Breast epithelium (tissue), 4 donors: ENCODE results near the gene PROX2. TPM values are rescaled to one million over a fixed set of nuclear protein-coding genes. Genes with fewer than 3 reads are reported as not detected.

Experiments used
- DNase-seq, 2 donors: peaks; one replicate each; pipeline ENCODE4 v3.0.0-alpha.2; 2019; ENCODE audit warnings: low spot score in 2 of 2
- H3K27ac ChIP-seq, 2 donors: fragments of 200-600 bp; sonication (generic) in 1 of 2; one replicate each; pipeline ENCODE4 v1.5.1; 2016 to 2019; ENCODE audit warnings: mild to moderate bottlenecking in 1 of 2
- H3K27me3 ChIP-seq, 2 donors: fragments of 200-600 bp; sonication (generic) in 1 of 2; one replicate each; pipeline versions ENCODE4 v1.5.1 to v1.6.0; 2017 to 2019; ENCODE audit warnings: control low read depth in 1 of 2, mild to moderate bottlenecking in 1 of 2
- H3K36me3 ChIP-seq: fragments of 200-600 bp; one replicate; pipeline ENCODE4 v1.5.1; 2019
- H3K4me1 ChIP-seq, 2 donors: fragments of 200-600 bp; sonication (generic); one replicate each; pipeline ENCODE4 v1.5.1; 2016 to 2019; ENCODE audit warnings: control low read depth in 1 of 2
- H3K4me3 ChIP-seq, 3 donors: fragments of 200-600 bp; sonication (generic); 1 replicate in 2 of 3; 2 replicates in 1 of 3; pipeline ENCODE4 v1.5.1; 2016 to 2019; ENCODE audit warnings: mild to moderate bottlenecking in 3 of 3, moderate library complexity in 2 of 3
- H3K9me3 ChIP-seq, 2 donors: fragments of 200-600 bp; sonication (generic) in 1 of 2; one replicate each; pipeline ENCODE4 v1.5.1; 2016 to 2019; ENCODE audit warnings: control low read depth in 1 of 2
- POLR2A ChIP-seq: fragments of 450-650 bp; IDR thresholded peaks from one replicate; pipeline ENCODE4 v1.6.1; 2016; ENCODE audit warnings: antibody characterized with exemption, mild to moderate bottlenecking, moderate library complexity
- POLR2AphosphoS5 ChIP-seq, 3 donors: sonication (generic); formaldehyde crosslinking; IDR thresholded peaks; one replicate each; pipeline ENCODE4 v1.6.1; 2017; ENCODE audit warnings: antibody characterized with exemption in 3 of 3
- intact Hi-C: fragments of 100-400 bp; cut with DNase I; formaldehyde crosslinking; loops from one replicate; pipeline ENCODE4 v1.15.1; 2023; ENCODE audit warnings: low total_unique reads
- total RNA-seq, 3 donors: library from RNA; depleted of rRNA; stranded (reverse); fragments of >200 nt; gene quantifications; one replicate each; pipeline ENCODE4 v1.1.0, GENCODE V29; 2016
- TF ChIP-seq, protein P1 (sequence below), 3 donors: fragments of 450-650 bp; IDR thresholded peaks; one replicate each; pipeline ENCODE4 v1.5.1; 2016 to 2017; ENCODE audit warnings: antibody characterized with exemption in 3 of 3, mild to moderate bottlenecking in 3 of 3, moderate library complexity in 3 of 3

The PROX2 gene
- total RNA-seq, 3 donors from 2014 or later: not detected

DNA sequence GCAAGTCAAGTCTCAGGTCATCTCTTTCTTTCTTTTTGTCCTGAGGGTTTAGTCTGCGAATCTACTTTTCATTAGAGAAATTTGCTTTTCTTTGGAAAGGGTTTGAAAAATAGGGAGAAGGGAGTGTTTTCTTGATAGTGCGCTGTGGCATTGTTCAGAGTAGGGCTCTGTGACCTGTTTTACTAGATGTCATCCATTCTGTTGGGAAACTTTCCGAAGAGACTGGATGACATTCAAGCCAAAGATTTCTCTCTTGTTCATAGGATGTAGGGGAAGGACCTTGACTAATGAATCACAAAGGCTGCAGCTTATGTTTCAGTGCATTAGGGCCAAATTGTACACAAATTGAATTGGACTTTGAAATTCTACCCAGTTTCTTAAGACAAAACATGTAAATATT lies 20.5 kb upstream of the PROX2 start:
- no peak overlapping the region for H3K27ac ChIP-seq
- TF ChIP-seq, protein P1, sequence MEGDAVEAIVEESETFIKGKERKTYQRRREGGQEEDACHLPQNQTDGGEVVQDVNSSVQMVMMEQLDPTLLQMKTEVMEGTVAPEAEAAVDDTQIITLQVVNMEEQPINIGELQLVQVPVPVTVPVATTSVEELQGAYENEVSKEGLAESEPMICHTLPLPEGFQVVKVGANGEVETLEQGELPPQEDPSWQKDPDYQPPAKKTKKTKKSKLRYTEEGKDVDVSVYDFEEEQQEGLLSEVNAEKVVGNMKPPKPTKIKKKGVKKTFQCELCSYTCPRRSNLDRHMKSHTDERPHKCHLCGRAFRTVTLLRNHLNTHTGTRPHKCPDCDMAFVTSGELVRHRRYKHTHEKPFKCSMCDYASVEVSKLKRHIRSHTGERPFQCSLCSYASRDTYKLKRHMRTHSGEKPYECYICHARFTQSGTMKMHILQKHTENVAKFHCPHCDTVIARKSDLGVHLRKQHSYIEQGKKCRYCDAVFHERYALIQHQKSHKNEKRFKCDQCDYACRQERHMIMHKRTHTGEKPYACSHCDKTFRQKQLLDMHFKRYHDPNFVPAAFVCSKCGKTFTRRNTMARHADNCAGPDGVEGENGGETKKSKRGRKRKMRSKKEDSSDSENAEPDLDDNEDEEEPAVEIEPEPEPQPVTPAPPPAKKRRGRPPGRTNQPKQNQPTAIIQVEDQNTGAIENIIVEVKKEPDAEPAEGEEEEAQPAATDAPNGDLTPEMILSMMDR (IDR thresholded peaks at IDR 0.05): no peak
- TF ChIP-seq POLR2AphosphoS5 (IDR thresholded peaks at IDR 0.05) (no peak), POLR2A (no peak)
- no peaks in the 10 kb centered on the region for H3K27me3 ChIP-seq

DNA sequence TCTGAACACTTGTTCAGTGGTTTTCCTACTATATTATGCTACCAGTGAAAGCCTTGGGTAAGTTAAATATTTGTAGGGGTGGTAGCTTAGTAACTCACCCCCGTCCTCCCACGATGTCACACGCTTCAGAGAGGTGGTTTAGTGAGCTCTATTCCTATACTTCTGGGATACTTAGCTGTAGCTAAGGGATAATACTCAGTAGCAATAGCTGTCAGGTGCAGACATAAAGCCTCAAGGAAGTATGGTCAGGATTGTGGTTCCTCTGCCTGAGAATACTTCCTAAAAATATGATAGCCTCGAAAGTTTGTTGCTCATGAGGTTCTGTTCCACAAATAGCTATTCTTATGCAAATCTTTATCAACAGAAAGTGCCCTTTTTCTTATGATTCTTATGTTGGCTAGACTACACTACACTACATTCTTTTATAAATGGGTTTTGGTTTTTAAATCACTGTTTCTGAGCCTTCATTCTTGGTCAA lies 17.7 kb upstream of the PROX2 start:
- H3K4me3 ChIP-seq: no peak overlapping the region
- DNase-seq: no peak
- no peaks in the 10 kb centered on the region for H3K9me3 ChIP-seq
- intact Hi-C loops: no loop called here
- H3K36me3 ChIP-seq: peaks cover 28% of the 10 kb centered on the region
- no peak overlapping the region for H3K27ac ChIP-seq
- H3K27me3 ChIP-seq: no peaks in the 10 kb centered on the region
- no peaks in the 10 kb centered on the region for H3K4me1 ChIP-seq
- no peak for TF ChIP-seq POLR2AphosphoS5 (IDR thresholded peaks at IDR 0.05)
- TF ChIP-seq, protein P1 (IDR thresholded peaks at IDR 0.05): no peak
- TF ChIP-seq POLR2A: no peak

More for the DNA sequence above, 20.5 kb upstream of the PROX2 start:
- Histone ChIP-seq H3K9me3 (no peaks in the 10 kb centered on the region), H3K4me1 (no peaks in the 10 kb centered on the region), H3K4me3 (no peak overlapping the region), H3K36me3 (peaks cover 42% of the 10 kb centered on the region)
- intact Hi-C loops: no loop called here
- no peak for DNase-seq

DNA sequence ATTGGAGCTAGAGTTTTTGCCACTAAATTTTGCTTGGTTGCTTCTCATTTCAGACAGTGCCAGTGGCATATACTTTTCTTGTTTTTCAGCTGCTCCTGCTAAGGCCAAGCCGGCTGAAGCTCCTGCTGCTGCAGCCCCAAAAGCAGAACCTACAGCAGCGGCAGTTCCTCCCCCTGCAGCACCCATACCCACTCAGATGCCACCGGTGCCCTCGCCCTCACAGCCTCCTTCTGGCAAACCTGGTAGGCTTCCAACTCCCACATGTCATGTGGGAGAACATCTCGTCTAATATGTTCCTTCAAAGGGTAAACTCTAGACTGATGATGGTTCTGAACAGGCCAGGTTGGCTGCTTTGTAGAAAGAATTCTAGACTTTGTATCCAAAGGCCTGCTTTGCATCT lies 16.8 kb upstream of the PROX2 start:
- peaks cover 28% of the 10 kb centered on the region for H3K36me3 ChIP-seq
- no peak overlapping the region for H3K4me3 ChIP-seq
- no peak overlapping the region for H3K27ac ChIP-seq
- H3K9me3 ChIP-seq: no peaks in the 10 kb centered on the region
- intact Hi-C loops: no loop called here
- no peaks in the 10 kb centered on the region for H3K27me3 ChIP-seq
- H3K4me1 ChIP-seq: no peaks in the 10 kb centered on the region
- TF ChIP-seq, protein P1 (IDR thresholded peaks at IDR 0.05): no peak
- TF ChIP-seq POLR2A (no peak), POLR2AphosphoS5 (IDR thresholded peaks at IDR 0.05) (no peak)
- no peak for DNase-seq

DNA sequence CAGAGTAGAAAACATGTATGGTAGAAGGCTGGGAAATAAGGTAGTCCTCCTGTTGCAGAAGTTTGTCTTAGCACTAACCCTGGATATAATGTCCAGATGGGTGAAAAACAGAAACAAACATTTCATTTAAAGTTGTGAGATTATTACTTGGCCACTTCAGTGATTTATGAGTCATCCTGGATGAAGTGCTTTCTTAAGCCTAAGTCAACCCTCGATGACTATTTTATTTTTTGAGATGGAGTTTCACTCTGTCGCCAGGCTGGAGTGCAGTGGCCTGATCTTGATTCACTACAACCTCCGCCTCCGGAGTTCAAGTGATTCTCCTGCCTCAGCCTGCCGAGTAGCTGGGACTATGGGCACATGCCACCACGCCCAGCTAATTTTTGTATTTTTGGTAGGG lies 15.9 kb upstream of the PROX2 start:
- Histone ChIP-seq H3K36me3 (peaks cover 23% of the 10 kb centered on the region), H3K27me3 (no peaks in the 10 kb centered on the region), H3K4me3 (no peak overlapping the region), H3K27ac (no peak overlapping the region), H3K9me3 (no peaks in the 10 kb centered on the region), H3K4me1 (no peaks in the 10 kb centered on the region)
- no peak for TF ChIP-seq POLR2A
- TF ChIP-seq, protein P1 (IDR thresholded peaks at IDR 0.05): no peak
- no peak for TF ChIP-seq POLR2AphosphoS5 (IDR thresholded peaks at IDR 0.05)
- intact Hi-C loops: no loop called here
- DNase-seq: no peak

DNA sequence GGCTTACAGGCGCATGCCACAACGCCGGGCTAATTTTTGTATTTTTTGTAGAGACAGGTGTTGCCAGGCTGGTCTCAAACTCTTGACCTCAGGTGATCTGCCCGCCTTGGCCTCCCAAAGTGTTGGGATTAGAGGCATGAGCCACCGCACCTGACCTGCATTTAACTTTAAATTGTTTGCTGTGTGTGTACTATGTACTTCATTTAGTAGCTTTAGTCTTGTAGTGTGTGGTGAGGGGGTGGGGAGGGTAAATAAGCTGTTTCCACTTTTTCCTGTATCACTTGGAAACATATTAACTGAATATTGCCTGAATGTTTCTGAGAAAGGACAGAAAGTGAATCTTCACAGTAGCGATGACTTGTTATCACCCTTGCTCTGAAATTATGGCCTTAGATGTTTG lies 14.3 kb upstream of the PROX2 start:
- intact Hi-C loops: no loop called here
- peaks cover 18% of the 10 kb centered on the region for H3K36me3 ChIP-seq
- no peak overlapping the region for H3K4me3 ChIP-seq
- H3K27ac ChIP-seq: no peak overlapping the region
- no peak for TF ChIP-seq POLR2A
- TF ChIP-seq, protein P1 (IDR thresholded peaks at IDR 0.05): no peak
- TF ChIP-seq POLR2AphosphoS5 (IDR thresholded peaks at IDR 0.05): no peak
- H3K9me3 ChIP-seq: no peaks in the 10 kb centered on the region
- H3K27me3 ChIP-seq: no peaks in the 10 kb centered on the region
- DNase-seq: no peak
- H3K4me1 ChIP-seq: peaks cover 0 to 5% of the 10 kb centered on the region in 2 donors
